ENCODE results near the gene GOLT1A.

Gene GOLT1A

DNA sequence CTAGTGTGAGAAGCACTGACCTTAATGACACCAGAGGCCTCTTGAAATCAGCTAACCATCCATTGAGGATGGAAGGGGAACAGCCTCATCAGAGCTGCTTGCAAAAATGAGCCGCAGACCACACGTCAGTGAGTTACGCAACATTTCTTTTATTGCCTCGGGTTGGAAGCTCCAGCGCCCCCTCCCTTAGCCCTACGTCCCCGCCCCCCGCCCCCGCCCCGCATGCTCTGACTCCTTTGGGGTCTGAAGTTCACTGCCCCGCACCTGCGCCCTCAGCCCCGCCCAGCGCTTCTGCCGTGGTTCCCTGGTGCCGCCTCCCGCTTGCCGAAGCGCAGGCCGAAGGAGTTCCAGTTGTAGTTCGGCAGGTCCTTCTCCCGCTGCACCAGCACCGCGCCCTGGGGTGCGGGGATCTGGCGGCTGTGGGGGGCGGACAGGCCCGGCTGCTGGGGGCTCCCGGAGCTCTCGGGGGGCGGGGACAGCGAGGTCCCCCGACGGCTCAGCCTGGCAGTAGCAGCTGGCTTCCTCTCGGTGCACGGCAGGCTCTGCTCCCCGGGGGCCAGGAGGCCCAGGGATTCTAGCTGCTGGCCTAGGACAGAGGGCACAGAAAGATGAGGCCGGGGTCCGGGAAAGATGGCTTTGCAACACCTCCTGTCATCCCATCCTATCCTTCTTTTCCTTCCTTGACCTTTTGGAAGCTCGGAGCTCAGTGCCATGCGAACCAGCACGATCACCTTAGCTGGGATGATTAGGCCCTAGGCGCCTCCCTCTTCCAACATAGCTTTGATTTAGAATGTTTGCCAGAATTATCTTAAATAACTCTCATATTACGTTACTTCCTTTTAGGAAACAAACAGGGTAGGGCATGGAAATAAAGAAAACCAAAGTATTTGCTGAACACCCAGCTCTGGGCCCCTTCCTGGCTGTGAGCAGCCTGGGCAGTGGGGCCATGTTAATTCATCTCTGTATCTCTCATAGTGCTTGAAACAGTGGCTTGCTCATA is 23.3 kb downstream of the GOLT1A start:
- no peak for DNase-seq (ENCODE audit: low read depth)

DNA sequence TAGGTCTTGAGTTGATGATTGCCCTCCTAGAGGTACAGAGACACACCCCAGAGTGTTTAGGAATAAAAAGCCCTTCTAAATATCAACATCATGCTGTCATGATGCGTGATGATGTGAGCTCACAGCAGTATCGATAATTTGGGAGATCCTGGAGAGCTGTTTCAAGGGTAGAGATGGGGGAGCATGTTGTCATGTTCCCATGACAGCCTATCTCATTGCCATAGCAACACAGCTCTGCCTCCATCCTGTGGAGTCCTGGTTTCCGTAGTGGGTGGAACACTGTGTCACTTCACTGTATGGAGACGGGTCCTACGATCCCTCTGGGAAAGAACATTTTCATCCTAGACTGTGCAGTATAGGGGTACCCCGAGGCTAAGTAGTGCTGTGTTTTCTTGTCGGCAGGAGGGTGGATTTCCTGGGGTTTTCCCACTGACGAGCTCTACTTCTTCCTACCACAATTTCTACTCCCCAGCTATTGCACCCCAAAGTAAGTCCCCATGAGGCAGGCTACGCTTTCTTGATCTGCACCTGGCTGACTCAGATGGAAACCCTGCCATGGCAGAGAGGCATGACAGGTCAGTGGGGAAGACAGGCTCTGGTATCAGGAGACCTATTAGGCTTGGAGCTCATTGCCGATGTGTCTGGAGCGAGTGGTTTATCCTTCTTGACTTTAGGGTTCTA is 24.7 kb downstream of the GOLT1A start:
- DNase-seq (ENCODE audit: low read depth), result no peak

DNA sequence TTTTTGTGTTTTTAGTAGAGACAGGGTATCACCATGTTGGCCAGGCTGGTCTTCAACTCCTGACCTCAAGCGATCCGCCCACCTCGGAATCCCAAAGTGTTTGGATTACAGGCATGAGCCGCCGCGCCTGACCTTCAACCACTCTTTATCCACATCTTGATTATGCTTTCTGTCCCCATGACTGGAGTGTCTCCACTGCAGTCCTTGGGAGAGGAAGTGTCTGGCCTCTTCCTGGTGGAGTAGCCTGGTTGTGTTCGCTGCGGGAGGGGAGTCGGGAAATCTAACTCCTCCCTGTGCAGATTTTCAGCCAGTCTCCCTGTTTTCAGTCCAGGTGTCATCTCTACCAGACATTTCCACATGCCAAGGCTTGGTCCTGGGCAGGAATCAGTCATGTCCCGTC is 27.2 kb downstream of the GOLT1A start:
- no peak for DNase-seq (ENCODE audit: low read depth)

DNA sequence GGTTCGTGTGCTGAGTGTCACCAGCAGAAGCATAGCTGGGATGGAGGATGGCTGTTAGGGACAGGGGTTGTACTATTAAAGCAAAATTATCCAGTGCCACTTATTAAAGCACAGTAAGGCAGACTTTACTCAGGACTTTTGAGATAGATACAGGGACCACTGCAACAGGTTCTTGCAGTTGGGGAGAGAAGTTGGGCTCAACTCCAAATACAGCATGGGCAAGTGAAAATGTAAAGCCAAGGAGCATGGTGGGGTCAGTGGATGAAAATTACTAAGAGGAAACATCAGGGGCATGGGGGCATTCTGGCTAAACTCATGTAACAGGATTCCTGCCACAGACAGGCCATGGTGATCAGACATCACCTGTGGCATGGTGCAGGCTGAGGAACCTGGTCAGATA is 32.7 kb downstream of the GOLT1A start:
- no peak for DNase-seq (ENCODE audit: low read depth)

DNA sequence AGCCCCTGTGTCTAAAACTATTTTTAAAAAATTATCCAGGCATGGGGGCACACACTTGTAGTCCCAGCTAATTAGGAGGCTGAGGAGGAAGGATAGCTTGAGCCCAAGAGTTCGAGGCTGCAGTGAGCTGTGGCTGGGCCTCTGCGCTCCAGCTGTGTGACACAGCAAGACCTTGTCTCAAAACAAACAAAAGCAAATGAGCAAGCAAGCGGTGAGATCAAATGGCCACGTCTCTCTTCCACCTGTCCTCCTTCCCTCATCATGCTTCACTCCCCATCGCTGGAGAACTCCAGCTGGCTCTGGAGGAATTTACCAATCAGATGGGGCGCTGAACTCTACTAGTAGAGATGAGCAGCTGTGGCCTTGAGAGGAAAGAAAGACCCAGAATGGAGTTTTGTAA is 33.7 kb downstream of the GOLT1A start:
- DNase-seq (ENCODE audit: low read depth), result no peak

DNA sequence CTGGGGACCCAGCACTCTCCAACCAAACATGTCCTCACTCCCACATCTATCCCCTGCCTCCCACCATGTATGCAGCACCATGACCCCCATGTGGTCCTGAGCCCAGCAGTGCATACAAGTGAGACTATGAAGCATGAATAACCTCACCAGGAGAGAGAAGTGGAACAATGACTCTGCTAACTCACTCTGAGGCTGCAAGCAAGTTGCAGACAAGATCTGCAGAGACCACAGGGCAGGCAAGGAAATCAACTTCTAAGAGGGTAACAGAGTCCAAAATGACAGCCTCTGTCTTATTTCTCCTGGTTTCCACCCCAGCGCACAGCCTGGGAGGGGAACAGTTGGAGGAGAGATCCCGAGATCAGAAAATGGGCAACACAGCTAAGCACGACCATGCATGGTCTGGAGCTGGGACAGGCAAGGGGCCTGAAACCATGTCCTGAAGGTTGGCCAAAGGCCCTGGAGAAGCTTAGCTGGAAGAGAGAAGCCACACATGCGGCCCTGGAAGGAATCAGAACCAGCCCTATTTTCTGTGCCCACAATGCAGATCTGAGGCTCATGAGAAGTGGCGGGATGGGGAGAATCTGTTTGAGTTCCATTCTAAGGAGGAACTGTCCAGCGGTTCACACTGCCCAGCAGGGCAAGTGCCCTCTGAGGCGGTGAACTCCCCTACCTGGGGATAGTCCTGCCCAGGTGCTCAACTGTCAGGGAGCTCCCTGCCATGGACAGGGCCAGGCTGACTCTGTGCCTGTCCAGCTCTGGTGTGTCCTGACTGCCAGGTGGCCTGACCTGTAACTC is 35.1 kb downstream of the GOLT1A start:
- DNase-seq (ENCODE audit: low read depth), result no peak

DNA sequence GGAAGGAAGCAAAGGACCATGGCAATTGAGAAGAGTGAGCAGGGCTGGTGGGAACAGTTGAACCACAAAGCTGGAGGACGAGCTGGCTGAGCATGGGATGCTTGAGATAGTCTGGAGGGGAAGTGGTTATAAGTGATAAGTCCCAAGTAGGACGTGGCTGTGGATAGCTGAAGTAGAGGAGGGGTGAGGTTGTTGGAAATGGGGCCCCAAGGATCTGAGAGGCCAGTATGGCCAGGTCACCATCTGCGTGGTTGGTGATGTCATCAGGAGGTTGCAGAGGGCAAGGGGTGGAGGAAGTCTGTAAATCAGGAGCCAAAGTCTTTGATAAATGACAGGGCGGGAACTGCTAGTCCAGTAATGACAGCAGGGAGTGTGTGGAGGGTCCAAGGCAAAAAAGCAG is 36.7 kb downstream of the GOLT1A start:
- DNase-seq (ENCODE audit: low read depth), result no peak

DNA sequence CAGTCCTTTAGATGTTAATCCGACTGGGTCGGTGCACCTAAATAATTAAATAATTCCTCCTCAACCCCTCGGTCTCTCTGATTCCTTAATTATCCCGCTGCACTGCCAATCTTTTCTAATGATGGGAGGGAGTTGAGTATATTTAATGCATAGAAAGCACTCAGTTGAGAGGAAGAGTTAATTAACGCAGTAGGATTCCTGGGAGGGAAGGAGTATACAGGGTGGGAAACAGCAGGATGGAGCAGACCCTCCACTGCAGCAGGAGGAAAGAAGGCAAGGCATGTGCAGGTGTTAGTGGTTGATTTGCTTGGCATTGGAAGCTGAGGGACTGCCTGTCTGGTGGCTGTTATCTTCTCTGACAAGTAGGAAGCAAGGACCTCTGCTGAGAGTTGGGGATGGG is 37.7 kb downstream of the GOLT1A start:
- no peak for DNase-seq (ENCODE audit: low read depth)

DNA sequence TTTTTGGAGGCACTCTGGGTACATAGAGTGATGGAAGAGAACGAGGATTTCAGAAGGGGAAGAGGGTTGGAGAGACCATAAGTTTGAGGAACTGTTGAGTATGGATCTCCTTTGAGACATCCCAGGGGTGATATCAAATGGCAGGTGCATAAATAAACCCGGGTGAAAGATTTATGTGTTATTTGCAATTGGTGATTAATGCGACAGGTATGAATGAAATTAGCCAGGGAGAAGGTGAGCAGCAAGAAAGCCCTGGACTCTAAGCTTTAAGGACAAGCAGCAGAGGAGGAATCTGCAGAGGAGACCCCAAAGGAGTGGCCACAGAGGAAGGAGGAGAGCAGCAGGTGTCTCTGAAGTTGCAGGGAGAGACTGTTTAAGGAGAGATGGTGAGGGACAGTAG is 38.8 kb downstream of the GOLT1A start:
- no peak for DNase-seq (ENCODE audit: low read depth)

DNA sequence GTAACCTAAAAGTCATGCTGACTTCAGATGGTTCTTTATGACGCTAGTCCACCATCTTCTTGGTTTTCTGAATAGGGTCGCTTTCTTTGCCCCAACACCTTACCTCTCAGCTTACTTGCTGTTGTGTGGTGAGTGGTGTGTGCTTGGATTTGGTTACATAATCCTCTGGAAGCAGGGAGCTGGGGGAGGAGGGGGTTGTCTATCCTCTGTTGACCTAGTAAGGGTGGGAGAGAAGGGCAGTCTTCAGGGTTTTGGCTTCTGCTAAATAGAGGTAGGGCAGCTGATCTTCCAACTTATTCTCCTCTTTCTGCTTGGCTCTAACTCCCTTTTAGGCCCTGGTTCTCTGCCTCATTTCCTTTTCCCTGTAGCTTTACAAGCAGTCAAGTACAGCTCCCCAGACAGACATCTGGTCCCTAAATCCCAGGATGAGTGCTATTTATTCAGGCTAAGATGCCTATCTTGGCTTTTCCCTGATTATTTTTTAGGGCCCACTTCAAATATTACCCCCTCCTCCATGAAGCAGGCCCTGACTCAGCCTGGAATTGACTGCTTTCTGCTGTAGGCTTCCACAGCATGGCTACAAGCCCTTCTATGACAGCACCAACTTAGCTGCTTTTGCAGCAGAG is 41.3 kb downstream of the GOLT1A start:
- no peak for DNase-seq (ENCODE audit: low read depth)

DNA sequence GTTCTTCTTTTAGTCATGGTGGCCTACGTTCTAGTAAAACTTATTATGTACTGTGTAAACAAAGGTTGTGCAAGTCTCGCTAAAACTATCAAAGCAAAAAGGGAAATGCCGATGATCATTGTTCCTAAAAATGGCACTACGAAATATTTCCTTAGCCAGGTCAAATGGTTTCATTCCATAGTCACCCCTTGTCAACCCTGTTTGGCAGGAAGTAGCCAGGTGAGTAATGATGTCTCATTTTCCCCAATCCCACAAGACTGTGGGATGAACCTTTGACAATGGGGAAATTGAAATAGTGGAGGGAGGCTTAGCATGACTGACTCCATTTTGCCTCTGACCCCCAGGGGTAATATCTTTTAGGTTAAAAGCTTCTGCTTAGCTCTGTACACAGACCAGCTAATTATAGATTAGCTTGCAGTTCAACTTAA is 42.0 kb downstream of the GOLT1A start:
- no peak for DNase-seq (ENCODE audit: low read depth)

DNA sequence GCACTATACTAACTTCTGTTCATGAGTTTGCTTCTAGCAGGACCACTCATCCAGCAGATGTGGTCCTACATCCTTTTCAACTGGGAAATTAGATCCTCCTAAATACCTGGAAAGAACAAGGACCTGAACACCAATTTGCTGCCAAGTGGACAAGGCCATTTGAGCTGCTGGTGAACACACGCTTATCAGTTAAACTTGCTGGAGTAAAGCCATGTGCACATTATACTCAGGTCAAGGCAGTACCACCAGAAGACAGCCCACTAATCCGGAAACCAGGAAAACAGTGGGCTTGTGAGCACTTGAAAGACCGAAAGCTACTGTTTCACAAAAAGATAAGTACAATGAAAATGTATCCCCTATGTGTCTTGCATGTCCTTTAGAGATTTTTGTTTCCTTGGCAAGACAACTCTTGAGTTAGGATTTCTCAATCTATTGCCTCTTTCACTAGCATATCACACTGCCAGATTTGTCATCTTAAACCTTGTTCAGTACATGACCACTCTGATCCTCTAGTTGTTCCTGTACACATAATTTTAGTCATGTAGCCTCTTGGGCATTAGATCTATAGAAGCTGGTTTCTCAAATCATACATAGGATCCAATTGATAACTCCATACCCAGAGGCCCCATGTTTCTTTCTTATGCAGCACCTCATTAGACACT is 43.2 kb downstream of the GOLT1A start:
- no peak for DNase-seq (ENCODE audit: low read depth)

DNA sequence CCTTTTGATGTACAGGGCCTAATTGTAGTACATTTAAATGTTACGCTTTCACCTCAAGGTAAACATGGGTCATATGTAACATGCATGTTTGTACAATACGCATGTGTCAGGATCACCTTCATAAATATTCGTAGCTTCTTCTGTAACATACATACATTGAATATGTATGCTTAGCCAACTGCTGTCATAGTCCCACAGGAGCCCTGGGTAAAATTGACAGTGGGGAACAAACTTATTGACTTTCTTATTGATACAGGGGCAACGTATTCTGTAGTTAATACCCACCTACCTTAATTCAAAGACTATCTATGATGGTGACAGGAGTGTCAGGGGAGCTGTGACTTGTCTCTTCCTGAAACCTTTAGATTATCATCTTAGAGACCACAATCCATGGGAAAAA is 43.9 kb downstream of the GOLT1A start:
- no peak for DNase-seq (ENCODE audit: low read depth)

DNA sequence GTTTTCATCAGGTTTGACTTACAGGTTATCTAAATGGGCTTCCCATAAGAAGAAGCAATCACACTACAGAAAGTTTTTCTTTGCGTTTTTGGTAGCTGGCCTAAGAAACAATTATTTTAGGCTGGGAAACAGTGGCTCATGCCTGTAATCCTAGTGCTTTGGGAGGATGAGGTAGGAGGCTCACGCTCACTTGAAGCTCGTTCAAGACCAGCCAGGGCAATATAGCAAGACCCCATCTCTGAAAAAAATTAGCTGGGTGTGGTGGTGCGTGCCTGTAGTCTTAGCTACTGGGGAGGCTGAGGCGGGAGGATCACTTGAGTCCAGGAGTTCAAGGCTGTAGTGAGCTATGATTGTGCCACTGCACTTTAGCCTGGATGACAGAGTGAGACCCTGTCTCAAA is 46.1 kb downstream of the GOLT1A start:
- DNase-seq (ENCODE audit: low read depth), result no peak

DNA sequence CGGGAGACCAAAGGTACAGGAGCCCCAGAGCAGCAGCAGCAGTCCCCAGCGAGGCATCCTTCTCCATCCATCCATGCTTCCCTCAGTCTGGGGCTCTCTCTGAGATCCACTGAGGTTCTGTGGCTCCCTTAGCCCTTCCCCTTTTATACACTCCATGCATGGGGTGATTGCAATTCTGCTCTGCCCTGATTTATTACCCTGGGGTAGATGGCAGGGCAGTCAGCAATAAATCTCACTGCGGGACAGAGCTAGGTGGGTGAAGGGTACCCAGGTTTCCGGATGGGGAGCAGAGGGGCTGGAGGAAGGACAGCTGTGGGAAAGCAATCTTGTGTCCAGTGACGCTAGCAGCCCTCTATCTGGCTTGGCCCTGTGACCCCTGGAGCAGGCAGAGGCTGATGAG is 47.6 kb downstream of the GOLT1A start, which contains the start of gene REN:
Gene REN, minus strand, starts transcription at position 119 of the 400 bp plus-strand sequence. Its CDS starts 44 bp downstream, at position 75.
- no peak for DNase-seq (ENCODE audit: low read depth)

DNA sequence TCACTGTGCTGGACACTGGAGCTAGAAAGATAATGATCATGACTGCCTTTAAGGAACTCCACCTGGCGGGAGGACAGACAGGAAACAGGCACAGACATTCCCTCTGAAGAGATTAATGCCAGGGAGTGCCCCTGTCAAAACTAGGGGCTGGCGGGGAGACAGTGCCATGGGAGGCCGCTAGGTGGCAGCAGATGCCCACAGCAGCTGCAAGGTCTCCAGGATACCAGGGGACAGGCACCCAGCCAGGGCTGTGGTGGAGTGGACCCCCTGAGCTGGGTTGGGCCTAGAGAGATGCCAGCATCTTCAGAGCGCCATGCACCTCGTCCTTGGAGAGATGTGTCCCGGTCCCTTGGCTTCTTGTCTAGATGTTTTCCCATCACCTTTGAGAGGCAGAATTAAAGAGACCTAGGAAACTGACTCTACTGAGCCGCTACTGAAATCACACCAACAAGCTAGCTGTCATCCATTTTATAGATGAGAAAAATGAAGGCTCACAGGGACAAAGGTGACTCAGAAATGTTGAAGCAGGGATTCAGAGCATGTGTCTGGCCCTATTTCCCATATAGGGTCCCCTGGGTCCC is 51.2 kb downstream of the GOLT1A start:
- DNase-seq (ENCODE audit: low read depth), result peak; percentile 35

DNA sequence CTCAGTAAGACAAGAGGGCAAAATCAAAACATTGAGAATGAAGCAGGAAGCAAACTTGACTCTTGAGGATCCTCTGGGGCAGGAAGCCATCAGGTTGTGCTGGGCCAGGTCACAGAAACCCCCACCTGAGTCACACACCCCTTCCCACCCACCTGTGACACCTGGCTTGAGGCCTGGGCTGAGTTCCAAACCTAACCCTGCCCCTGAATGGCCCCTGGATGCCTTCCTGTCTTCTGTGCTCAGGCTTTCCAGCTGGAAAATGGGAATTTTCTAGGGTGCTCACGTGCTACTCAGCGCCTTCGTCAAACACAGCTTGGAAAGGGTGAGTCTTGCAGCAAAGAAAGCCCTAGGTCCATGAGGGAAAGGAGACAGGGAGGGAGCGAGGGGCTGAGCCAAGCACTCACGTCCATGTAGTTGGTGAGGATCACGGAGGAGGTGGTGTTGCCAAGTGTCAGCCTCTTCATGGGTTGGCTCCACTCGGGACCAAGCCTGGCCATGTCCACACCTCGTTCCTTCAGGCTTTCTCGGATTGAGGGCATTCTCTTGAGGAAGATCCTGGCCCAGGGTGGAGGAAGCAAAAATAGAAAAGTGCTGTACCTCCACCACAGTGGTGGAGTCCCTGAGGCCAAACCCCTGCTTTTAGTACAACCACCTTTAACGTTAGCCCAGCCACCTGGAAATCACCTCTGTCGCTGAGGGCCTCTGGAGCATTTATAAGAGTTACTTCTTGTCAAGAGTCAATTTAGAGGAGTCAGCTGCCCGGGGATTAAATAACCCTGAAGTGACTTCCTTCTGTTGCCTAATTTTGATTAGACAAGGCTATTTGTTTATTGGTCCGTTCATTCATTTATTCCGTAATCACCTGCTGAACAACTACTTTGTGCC is 51.9 kb downstream of the GOLT1A start:
- no peak for DNase-seq (ENCODE audit: low read depth)

DNA sequence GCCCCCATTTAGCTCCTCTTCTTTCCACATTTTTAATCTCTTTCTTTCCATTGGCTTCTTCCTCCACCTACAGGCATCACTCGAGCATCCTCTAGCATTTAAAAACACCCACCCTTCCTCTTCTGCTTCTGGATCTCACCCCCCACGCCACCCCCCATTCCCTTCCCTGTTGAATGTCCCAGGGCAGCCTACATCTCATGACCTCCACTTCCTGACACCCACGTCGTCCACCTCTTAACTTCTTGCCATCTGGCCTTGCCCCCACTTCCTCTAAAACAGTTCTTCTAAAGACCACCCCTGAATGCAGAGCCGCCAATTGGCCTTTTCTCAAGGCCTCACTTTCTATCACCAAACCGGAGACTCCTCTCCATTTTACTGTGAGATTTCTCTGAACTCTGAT is 55.8 kb downstream of the GOLT1A start:
- no peak for DNase-seq (ENCODE audit: low read depth)

DNA sequence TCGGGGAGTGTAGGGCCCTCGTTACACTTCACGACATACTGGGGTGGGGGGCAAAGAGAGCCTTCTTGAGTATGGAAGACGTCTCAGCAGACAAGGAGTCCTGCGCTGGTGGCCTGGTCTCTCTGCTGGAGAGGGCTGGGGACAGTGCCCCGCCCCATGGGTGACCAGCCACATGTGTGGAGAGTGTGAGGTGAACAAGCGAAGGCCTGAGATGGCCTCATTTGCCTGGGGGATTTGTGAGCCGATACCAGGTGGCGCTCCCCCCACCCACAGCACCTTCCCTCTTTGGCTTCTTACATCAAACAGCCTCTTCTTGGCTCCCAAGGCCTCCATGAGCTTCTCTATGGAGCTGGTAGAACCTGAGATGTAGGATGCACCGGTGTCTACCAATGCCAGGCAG is 57.9 kb downstream of the GOLT1A start:
- DNase-seq (ENCODE audit: low read depth), result no peak

Measured in fibroblast of the conjunctiva (primary cell).